HG02973 (cell line): ENCODE results near the gene KRTAP5-2.
"Not testable (repeated sequence)": the region's sequence is repeated elsewhere in the genome, so short reads cannot be mapped to it uniquely, and the experiment has no call there.

Experiments used
- ATAC-seq: cut with Tn5 transposase; IDR thresholded peaks from one replicate; pipeline ENCODE4 v1.9.1; 2021; ENCODE audit warnings: moderate library complexity; ENCODE audit not compliant: unreplicated experiment

The KRTAP5-2 gene

GRCh38 chr11:1592628-1593027, 5.5 kb downstream of the KRTAP5-2 start:
- ATAC-seq = no peak

- ATAC-seq = no peak
Measured at GRCh38 chr11:1589996-1590395, 8.1 kb downstream of the KRTAP5-2 start.

- not testable (repeated sequence) for ATAC-seq
Measured at GRCh38 chr11:1589191-1589963, 8.7 kb downstream of the KRTAP5-2 start.

GRCh38 chr11:1586699-1587098, 11.4 kb downstream of the KRTAP5-2 start:
- no peak for ATAC-seq

GRCh38 chr11:1584661-1585370, 13.3 kb downstream of the KRTAP5-2 start, which contains the start of gene KRTAP5-1:
Gene KRTAP5-1, minus strand, starts transcription at chr11:1585283. Its CDS starts 34 bp downstream, at chr11:1585249.
- ATAC-seq = not testable (repeated sequence)

- ATAC-seq = not testable (repeated sequence)
Measured at GRCh38 chr11:1582909-1583308, 15.2 kb downstream of the KRTAP5-2 start.

- ATAC-seq = no peak
Measured at GRCh38 chr11:1581976-1582375, 16.1 kb downstream of the KRTAP5-2 start.

- ATAC-seq = no peak
Measured at GRCh38 chr11:1576825-1577224, 21.3 kb downstream of the KRTAP5-2 start.

- not testable (repeated sequence) for ATAC-seq
Measured at GRCh38 chr11:1575756-1576155, 22.3 kb downstream of the KRTAP5-2 start.

- ATAC-seq = no peak
Measured at GRCh38 chr11:1574933-1575242, 23.2 kb downstream of the KRTAP5-2 start.

- ATAC-seq = peak; percentile 37
Measured at GRCh38 chr11:1574238-1574932, 23.7 kb downstream of the KRTAP5-2 start.

GRCh38 chr11:1573903-1574237, 24.2 kb downstream of the KRTAP5-2 start:
- ATAC-seq = no peak

GRCh38 chr11:1573077-1573902, 24.8 kb downstream of the KRTAP5-2 start:
- ATAC-seq = no peak

- ATAC-seq = peak; percentile 66
Measured at GRCh38 chr11:1572197-1573076, 25.7 kb downstream of the KRTAP5-2 start, which contains the start of gene DUSP8. Gene DUSP8, minus strand, starts transcription at chr11:1572271. Its CDS starts 6,445 bp downstream, at chr11:1565826.

- no peak for ATAC-seq
Measured at GRCh38 chr11:1571760-1572196, 26.3 kb downstream of the KRTAP5-2 start.

- no peak for ATAC-seq
Measured at GRCh38 chr11:1570896-1571759, 27.0 kb downstream of the KRTAP5-2 start.

- ATAC-seq = no peak
Measured at GRCh38 chr11:1570531-1570895, 27.6 kb downstream of the KRTAP5-2 start.

GRCh38 chr11:1570001-1570453, 28.1 kb downstream of the KRTAP5-2 start:
- ATAC-seq = no peak

- no peak for ATAC-seq
Measured at GRCh38 chr11:1569251-1569780, 28.8 kb downstream of the KRTAP5-2 start.
